ENCODE measurements around the gene ADAMTS15.

The ADAMTS15 gene

GRCh38 chr11:130424613-130425140 lies 23.8 kb upstream of the ADAMTS15 start:
- Mint-ChIP-seq H3K9me3 (no peaks in the 10 kb centered on the region), H3K4me3 (no peak overlapping the region), H3K36me3 (ENCODE audit: low read depth) (no peaks in the 10 kb centered on the region), H3K4me1 (ENCODE audit: low read depth) (peaks cover 22% of the 10 kb centered on the region), H3K27me3 (peaks cover 72% of the 10 kb centered on the region), H3K27ac (no peak overlapping the region)
- intact Hi-C loops (cut with micrococcal nuclease): no loop called here

- Mint-ChIP-seq H3K27me3 (peaks cover 76% of the 10 kb centered on the region), H3K4me1 (ENCODE audit: low read depth) (peaks cover 22% of the 10 kb centered on the region), H3K36me3 (ENCODE audit: low read depth) (no peaks in the 10 kb centered on the region), H3K27ac (no peak overlapping the region), H3K4me3 (no peak overlapping the region), H3K9me3 (no peaks in the 10 kb centered on the region)
- intact Hi-C loops (cut with micrococcal nuclease): no loop called here
Observed at GRCh38 chr11:130425156-130425555, 23.3 kb upstream of the ADAMTS15 start.

GRCh38 chr11:130426223-130426836 lies 22.1 kb upstream of the ADAMTS15 start:
- Mint-ChIP-seq H3K27me3 (peaks cover 81% of the 10 kb centered on the region), H3K36me3 (ENCODE audit: low read depth) (no peaks in the 10 kb centered on the region), H3K4me1 (ENCODE audit: low read depth) (peaks cover 12% of the 10 kb centered on the region), H3K27ac (no peak overlapping the region), H3K9me3 (no peaks in the 10 kb centered on the region), H3K4me3 (no peak overlapping the region)
- intact Hi-C loops (cut with micrococcal nuclease): no loop called here

- Mint-ChIP-seq H3K4me3 (no peak overlapping the region), H3K36me3 (ENCODE audit: low read depth) (no peaks in the 10 kb centered on the region), H3K27ac (no peak overlapping the region), H3K27me3 (peaks cover 76% of the 10 kb centered on the region), H3K4me1 (ENCODE audit: low read depth) (peaks cover 12% of the 10 kb centered on the region), H3K9me3 (no peaks in the 10 kb centered on the region)
- intact Hi-C loops (cut with micrococcal nuclease): no loop called here
Observed at GRCh38 chr11:130426837-130427341, 21.6 kb upstream of the ADAMTS15 start.

GRCh38 chr11:130427581-130428315 lies 20.7 kb upstream of the ADAMTS15 start:
- no peak overlapping the region for H3K4me3 Mint-ChIP-seq
- H3K27ac Mint-ChIP-seq: no peak overlapping the region
- intact Hi-C loops (cut with micrococcal nuclease): no loop called here
- H3K9me3 Mint-ChIP-seq: no peaks in the 10 kb centered on the region
- H3K4me1 Mint-ChIP-seq (ENCODE audit: low read depth): peaks cover 12% of the 10 kb centered on the region
- no peaks in the 10 kb centered on the region for H3K36me3 Mint-ChIP-seq (ENCODE audit: low read depth)
- H3K27me3 Mint-ChIP-seq: peaks cover 73% of the 10 kb centered on the region

GRCh38 chr11:130428316-130429119 lies 19.9 kb upstream of the ADAMTS15 start, which contains the start of gene ADAMTS8:
Gene ADAMTS8, minus strand, starts transcription at chr11:130428609. Its CDS starts 323 bp downstream, at chr11:130428286.
- peak within 1 kb of the TSS; percentile 35 for H3K4me3 Mint-ChIP-seq
- H3K36me3 Mint-ChIP-seq (ENCODE audit: low read depth): no peaks in the 10 kb centered on the region
- intact Hi-C loops (cut with micrococcal nuclease): no loop called here
- no peak within 1 kb of the TSS for H3K27ac Mint-ChIP-seq
- peaks cover 12% of the 10 kb centered on the region for H3K4me1 Mint-ChIP-seq (ENCODE audit: low read depth)
- no peaks in the 10 kb centered on the region for H3K9me3 Mint-ChIP-seq
- peaks cover 71% of the 10 kb centered on the region for H3K27me3 Mint-ChIP-seq

GRCh38 chr11:130429120-130429681 lies 19.2 kb upstream of the ADAMTS15 start:
- Mint-ChIP-seq H3K27ac (no peak overlapping the region), H3K4me3 (no peak overlapping the region), H3K27me3 (peaks cover 69% of the 10 kb centered on the region), H3K4me1 (ENCODE audit: low read depth) (peaks cover 12% of the 10 kb centered on the region), H3K9me3 (no peaks in the 10 kb centered on the region), H3K36me3 (ENCODE audit: low read depth) (no peaks in the 10 kb centered on the region)
- intact Hi-C loops (cut with micrococcal nuclease): no loop called here

GRCh38 chr11:130429983-130430382 lies 18.5 kb upstream of the ADAMTS15 start:
- intact Hi-C loops (cut with micrococcal nuclease): loop anchor here (5.0 kb wide), 1 partner anchor 113 kb away; no protein-coding TSS in a partner anchor
- H3K27ac Mint-ChIP-seq: no peak overlapping the region
- H3K36me3 Mint-ChIP-seq (ENCODE audit: low read depth): no peaks in the 10 kb centered on the region
- no peaks in the 10 kb centered on the region for H3K9me3 Mint-ChIP-seq
- H3K4me3 Mint-ChIP-seq: no peak overlapping the region
- H3K4me1 Mint-ChIP-seq (ENCODE audit: low read depth): peaks cover 12% of the 10 kb centered on the region
- peaks cover 61% of the 10 kb centered on the region for H3K27me3 Mint-ChIP-seq

- intact Hi-C loops (cut with micrococcal nuclease): loop anchor here (5.0 kb wide), 1 partner anchor 114 kb away; no protein-coding TSS in a partner anchor
- peaks cover 12% of the 10 kb centered on the region for H3K4me1 Mint-ChIP-seq (ENCODE audit: low read depth)
- H3K27ac Mint-ChIP-seq: no peak overlapping the region
- H3K36me3 Mint-ChIP-seq (ENCODE audit: low read depth): no peaks in the 10 kb centered on the region
- no peaks in the 10 kb centered on the region for H3K9me3 Mint-ChIP-seq
- H3K27me3 Mint-ChIP-seq: peaks cover 52% of the 10 kb centered on the region
- H3K4me3 Mint-ChIP-seq: no peak overlapping the region
Observed at GRCh38 chr11:130431331-130431773, 17.1 kb upstream of the ADAMTS15 start.

GRCh38 chr11:130431801-130432200 lies 16.6 kb upstream of the ADAMTS15 start:
- Mint-ChIP-seq H3K4me3 (no peak overlapping the region), H3K27ac (no peak overlapping the region), H3K27me3 (peaks cover 47% of the 10 kb centered on the region), H3K9me3 (no peaks in the 10 kb centered on the region), H3K4me1 (ENCODE audit: low read depth) (peaks cover 12% of the 10 kb centered on the region), H3K36me3 (ENCODE audit: low read depth) (no peaks in the 10 kb centered on the region)
- intact Hi-C loops (cut with micrococcal nuclease): loop anchor here (2.0 to 5.0 kb wide), 2 partner anchors 114 to 219 kb away; no protein-coding TSS in a partner anchor

- Mint-ChIP-seq H3K36me3 (ENCODE audit: low read depth) (no peaks in the 10 kb centered on the region), H3K27me3 (peaks cover 39% of the 10 kb centered on the region), H3K9me3 (no peaks in the 10 kb centered on the region), H3K4me3 (no peak overlapping the region), H3K27ac (no peak overlapping the region), H3K4me1 (ENCODE audit: low read depth) (peaks cover 8% of the 10 kb centered on the region)
- intact Hi-C loops (cut with micrococcal nuclease): loop anchor here (2.0 to 5.0 kb wide), 2 partner anchors 116 to 221 kb away; no protein-coding TSS in a partner anchor
Observed at GRCh38 chr11:130433357-130433756, 15.1 kb upstream of the ADAMTS15 start.

- peaks cover 12% of the 10 kb centered on the region for H3K4me1 Mint-ChIP-seq (ENCODE audit: low read depth)
- no peaks in the 10 kb centered on the region for H3K36me3 Mint-ChIP-seq (ENCODE audit: low read depth)
- H3K27ac Mint-ChIP-seq: no peak overlapping the region
- no peak overlapping the region for H3K4me3 Mint-ChIP-seq
- no peaks in the 10 kb centered on the region for H3K9me3 Mint-ChIP-seq
- intact Hi-C loops (cut with micrococcal nuclease): loop anchor here (1.0 to 5.0 kb wide), 3 partner anchors 117 to 428 kb away; no protein-coding TSS in a partner anchor
- H3K27me3 Mint-ChIP-seq: peaks cover 25% of the 10 kb centered on the region
Observed at GRCh38 chr11:130434521-130435223, 13.8 kb upstream of the ADAMTS15 start.

All from dendritic cell treated with granulocyte-macrophage colony-stimulating factor and Interleukin-4, amounts not matched to agents 40 ng/mL and 50 ng/mL, for 4 days (primary cell).